ENCODE measurements around the gene TVP23C. TPM values are rescaled to one million over a fixed set of nuclear protein-coding genes. Genes with fewer than 3 reads are reported as not detected.

TVP23C gene
- total RNA-seq, 2 donors from 2014 or later: 30.7 to 73.2 TPM

DNA sequence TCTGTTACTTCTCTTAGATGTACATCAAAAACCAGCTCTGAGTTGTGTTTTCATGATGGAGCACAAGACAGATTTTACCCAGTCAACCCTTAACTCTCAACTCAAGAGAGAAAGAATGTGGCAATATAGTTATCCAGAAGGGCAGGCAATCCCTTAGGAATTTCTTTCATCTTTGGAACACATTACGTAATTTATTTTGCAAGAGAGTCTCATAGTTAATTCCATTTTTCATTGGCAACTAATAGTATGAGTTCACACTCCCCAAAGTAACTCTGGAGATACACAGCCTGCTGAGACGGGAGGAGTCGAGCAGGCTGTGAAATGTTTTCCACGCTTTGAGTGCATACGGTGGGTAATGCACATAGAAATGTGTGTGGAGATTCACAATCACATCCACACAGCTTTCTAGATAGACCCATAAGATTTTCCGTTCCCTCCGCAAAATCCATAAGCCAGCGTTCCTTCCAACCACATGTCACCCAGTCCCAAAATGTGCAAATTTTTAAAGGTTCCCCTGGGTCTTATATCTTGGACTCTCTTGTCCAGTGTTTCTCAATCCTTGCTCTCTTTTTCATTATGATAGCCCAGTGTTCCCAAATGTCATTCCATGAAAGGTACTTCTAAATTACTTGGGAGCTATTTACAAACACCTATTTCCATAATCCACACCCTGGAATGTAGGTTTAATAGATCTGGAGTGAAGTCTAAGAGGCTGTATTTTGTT, 87.5 kb downstream of the TVP23C start:
- H3K4me1 ChIP-seq (ENCODE audit: control insufficient read depth, insufficient read depth, low read length): no peaks in the 10 kb centered on the region
- Mint-ChIP-seq H3K27me3 (ENCODE audit: insufficient read depth) (no peaks in the 10 kb centered on the region), H3K4me1 (peaks cover 1% of the 10 kb centered on the region), H3K4me3 (no peak overlapping the region), H3K27ac (no peak overlapping the region), H3K9me3 (no peaks in the 10 kb centered on the region), H3K36me3 (ENCODE audit: low read depth) (peaks cover 42% of the 10 kb centered on the region)
- H3K36me3 ChIP-seq (ENCODE audit: control insufficient read depth, insufficient read depth, low read length): peaks cover 67% of the 10 kb centered on the region
- 95 to 96% methylated on average over 4 to 8 of the region's 8 CpGs for WGBS, 2 experiments (ENCODE audit: insufficient coverage in 1 of 2, insufficient read length in 1 of 2)
- no peak for DNase-seq
- H3K27ac ChIP-seq (ENCODE audit: low read depth, low read length): no peak overlapping the region
- TF ChIP-seq CTCF (conservative IDR thresholded peaks at IDR 0.05): no peak
- no peaks in the 10 kb centered on the region for H3K27me3 ChIP-seq (ENCODE audit: control insufficient read depth, insufficient read depth, low read length, poor library complexity, severe bottlenecking)
- no peaks in the 10 kb centered on the region for H3K9me3 ChIP-seq (ENCODE audit: control insufficient read depth, low read length)
- no peak overlapping the region for H3K9ac ChIP-seq (ENCODE audit: extremely low read depth, low read length, poor library complexity, severe bottlenecking)
- H3K4me3 ChIP-seq (ENCODE audit: low read length): no peak overlapping the region

DNA sequence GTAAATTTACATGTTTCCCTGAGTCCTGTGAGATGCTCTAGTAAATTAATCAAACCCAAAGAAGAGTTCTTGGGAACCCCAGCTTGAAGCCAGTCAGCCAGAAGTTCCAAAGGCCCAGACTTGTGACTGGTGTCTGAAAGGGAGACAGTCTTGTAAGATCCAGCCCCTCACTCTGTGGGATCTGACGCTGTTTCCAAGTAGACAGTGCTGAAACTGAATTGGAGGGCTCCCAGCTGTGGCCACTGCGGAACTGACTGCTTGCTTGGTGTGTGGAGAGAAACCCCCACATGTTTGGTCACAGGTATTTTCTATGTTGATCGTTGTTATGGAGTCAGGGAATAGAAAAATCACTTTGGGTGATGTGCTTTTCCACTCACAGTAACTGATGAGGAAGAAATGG, 90.4 kb downstream of the TVP23C start:
- Histone ChIP-seq H3K27me3 (ENCODE audit: control insufficient read depth, insufficient read depth, low read length, poor library complexity, severe bottlenecking) (no peaks in the 10 kb centered on the region), H3K27ac (ENCODE audit: low read depth, low read length) (no peak overlapping the region), H3K36me3 (ENCODE audit: control insufficient read depth, insufficient read depth, low read length) (peaks cover 66% of the 10 kb centered on the region), H3K4me3 (ENCODE audit: low read length) (no peak overlapping the region), H3K4me1 (ENCODE audit: control insufficient read depth, insufficient read depth, low read length) (peaks cover 6% of the 10 kb centered on the region), H3K9ac (ENCODE audit: extremely low read depth, low read length, poor library complexity, severe bottlenecking) (no peak overlapping the region), H3K9me3 (ENCODE audit: control insufficient read depth, low read length) (no peaks in the 10 kb centered on the region)
- Mint-ChIP-seq H3K27me3 (ENCODE audit: insufficient read depth) (no peaks in the 10 kb centered on the region), H3K4me3 (no peak overlapping the region), H3K36me3 (ENCODE audit: low read depth) (peaks cover 46% of the 10 kb centered on the region), H3K4me1 (peaks cover 8% of the 10 kb centered on the region), H3K27ac (no peak overlapping the region), H3K9me3 (no peaks in the 10 kb centered on the region)
- no peak for TF ChIP-seq CTCF (conservative IDR thresholded peaks at IDR 0.05)
- DNase-seq: no peak
- WGBS, 2 experiments (ENCODE audit: insufficient coverage in 1 of 2, insufficient read length in 1 of 2): 93 to 100% methylated on average over 1 to 3 of the region's 3 CpGs

DNA sequence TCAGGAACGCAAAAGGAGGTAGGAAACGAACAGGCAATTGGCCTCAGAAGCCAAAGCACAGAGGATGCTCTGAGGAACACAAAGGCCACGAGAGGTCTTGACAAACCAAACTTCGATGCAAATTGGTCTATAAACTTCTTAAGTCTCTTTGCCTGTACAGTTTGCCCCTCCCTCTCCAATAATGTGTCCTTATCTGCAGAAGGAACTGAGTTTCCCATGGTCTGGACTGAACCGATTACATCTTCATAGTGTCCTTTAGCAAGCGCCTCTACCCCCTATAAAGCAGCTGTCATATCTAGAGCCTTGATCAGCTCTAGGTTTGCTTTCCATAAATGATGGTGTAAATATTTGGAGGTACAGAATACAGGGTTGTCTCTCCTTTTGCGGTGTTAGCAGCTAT, 92.7 kb downstream of the TVP23C start:
- no peaks in the 10 kb centered on the region for H3K27me3 Mint-ChIP-seq (ENCODE audit: insufficient read depth)
- Histone ChIP-seq H3K9me3 (ENCODE audit: control insufficient read depth, low read length) (no peaks in the 10 kb centered on the region), H3K4me1 (ENCODE audit: control insufficient read depth, insufficient read depth, low read length) (peaks cover 6% of the 10 kb centered on the region), H3K9ac (ENCODE audit: extremely low read depth, low read length, poor library complexity, severe bottlenecking) (no peak overlapping the region), H3K27me3 (ENCODE audit: control insufficient read depth, insufficient read depth, low read length, poor library complexity, severe bottlenecking) (no peaks in the 10 kb centered on the region), H3K4me3 (ENCODE audit: low read length) (no peak overlapping the region), H3K36me3 (ENCODE audit: control insufficient read depth, insufficient read depth, low read length) (peaks cover 61% of the 10 kb centered on the region), H3K27ac (ENCODE audit: low read depth, low read length) (no peak overlapping the region)
- H3K4me1 Mint-ChIP-seq: peaks cover 8% of the 10 kb centered on the region
- no peak for DNase-seq
- H3K9me3 Mint-ChIP-seq: no peaks in the 10 kb centered on the region
- peaks cover 37% of the 10 kb centered on the region for H3K36me3 Mint-ChIP-seq (ENCODE audit: low read depth)
- no peak overlapping the region for H3K27ac Mint-ChIP-seq
- H3K4me3 Mint-ChIP-seq: no peak overlapping the region
- no peak for TF ChIP-seq CTCF (conservative IDR thresholded peaks at IDR 0.05)
- 77 to 93% methylated on average over 4 to 6 of the region's 7 CpGs for WGBS, 2 experiments (ENCODE audit: insufficient coverage in 1 of 2, insufficient read length in 1 of 2)
